Effector CD8-positive, alpha-beta T cell (primary cell): Measurements from ENCODE around the gene TULP1.
A peak's percentile ranks its signal among the peaks of the same experiment; 100 is the strongest.

Experiments used
- DNase-seq: peaks from one replicate; lab custom pipeline; 2025; lab: John Stamatoyannopoulos, UW

Gene TULP1

GRCh38 chr6:35465646-35466045, 47.0 kb downstream of the TULP1 start:
- DNase-seq = no peak

- DNase-seq = no peak
Observed at GRCh38 chr6:35463292-35463691, 49.4 kb downstream of the TULP1 start.

GRCh38 chr6:35461270-35461669, 51.4 kb downstream of the TULP1 start:
- DNase-seq = no peak

- DNase-seq = no peak
Observed at GRCh38 chr6:35457907-35458306, 54.8 kb downstream of the TULP1 start.

GRCh38 chr6:35454391-35455110, 58.1 kb downstream of the TULP1 start:
- DNase-seq = no peak

DNA sequence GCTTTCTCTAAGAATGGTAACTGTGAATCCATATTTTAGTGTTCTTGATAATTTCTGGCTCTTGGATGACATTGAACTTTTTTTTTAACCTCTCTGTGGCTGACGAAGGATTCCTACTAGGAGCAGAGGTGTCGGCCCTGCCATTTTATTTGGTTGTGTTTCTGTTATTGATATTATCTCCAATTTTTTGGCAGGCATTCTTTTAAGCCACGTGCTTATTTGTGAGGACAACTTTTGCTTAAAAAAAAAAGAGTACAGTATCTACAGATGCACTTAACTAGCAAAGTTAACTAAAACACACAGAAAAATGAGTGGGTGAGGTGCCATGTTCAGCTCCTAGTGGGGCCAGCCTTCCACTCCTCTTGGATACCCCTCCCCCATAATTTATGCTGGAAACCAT, 59.5 kb downstream of the TULP1 start:
- DNase-seq = no peak

GRCh38 chr6:35452183-35453090, 60.3 kb downstream of the TULP1 start, which contains the start of gene FANCE:
FANCE (plus strand) TSS chr6:35452338; CDS start chr6:35452546, 208 bp downstream.
- DNase-seq = peak; percentile 86

GRCh38 chr6:35451354-35452182, 61.1 kb downstream of the TULP1 start:
- DNase-seq = no peak

GRCh38 chr6:35449287-35449881, 63.3 kb downstream of the TULP1 start:
- DNase-seq = no peak

GRCh38 chr6:35448191-35448590, 64.5 kb downstream of the TULP1 start:
- no peak for DNase-seq
